Tibial nerve (tissue), 4 donors: ENCODE measurements around the gene MEGF8.

Source experiments
- CTCF ChIP-seq, 5 experiments: fragments of 200-600 bp in 3 of 5; fragments of 450-650 bp in 2 of 5; sonication (generic) in 3 of 5; IDR thresholded peaks; one replicate each; pipeline ENCODE4 v1.5.1; 2016 to 2019; ENCODE audit warnings: antibody characterized with exemption in 5 of 5, mild to moderate bottlenecking in 3 of 5, moderate library complexity in 2 of 5
- EP300 ChIP-seq, 2 donors: sonication (generic); formaldehyde crosslinking; IDR thresholded peaks; one replicate each; pipeline ENCODE4 v1.6.1; 2017; ENCODE audit warnings: antibody characterized with exemption in 2 of 2, mild to moderate bottlenecking in 1 of 2
- POLR2A ChIP-seq, 2 donors: fragments of 450-650 bp; IDR thresholded peaks; one replicate each; pipeline ENCODE4 v1.6.1; 2017; ENCODE audit warnings: antibody characterized with exemption in 2 of 2, mild to moderate bottlenecking in 2 of 2, moderate library complexity in 2 of 2

GRCh38 chr19:42389899-42390298 lies 64.5 kb downstream of the MEGF8 start, which contains the start of gene CNFN:
- TF ChIP-seq CTCF (IDR thresholded peaks at IDR 0.05) (no peak), EP300 (IDR thresholded peaks at IDR 0.05) (no peak), POLR2A (IDR thresholded peaks at IDR 0.05) (no peak)
